ENCODE results near the gene ADAMTSL1.

- TF ChIP-seq, protein P1, sequence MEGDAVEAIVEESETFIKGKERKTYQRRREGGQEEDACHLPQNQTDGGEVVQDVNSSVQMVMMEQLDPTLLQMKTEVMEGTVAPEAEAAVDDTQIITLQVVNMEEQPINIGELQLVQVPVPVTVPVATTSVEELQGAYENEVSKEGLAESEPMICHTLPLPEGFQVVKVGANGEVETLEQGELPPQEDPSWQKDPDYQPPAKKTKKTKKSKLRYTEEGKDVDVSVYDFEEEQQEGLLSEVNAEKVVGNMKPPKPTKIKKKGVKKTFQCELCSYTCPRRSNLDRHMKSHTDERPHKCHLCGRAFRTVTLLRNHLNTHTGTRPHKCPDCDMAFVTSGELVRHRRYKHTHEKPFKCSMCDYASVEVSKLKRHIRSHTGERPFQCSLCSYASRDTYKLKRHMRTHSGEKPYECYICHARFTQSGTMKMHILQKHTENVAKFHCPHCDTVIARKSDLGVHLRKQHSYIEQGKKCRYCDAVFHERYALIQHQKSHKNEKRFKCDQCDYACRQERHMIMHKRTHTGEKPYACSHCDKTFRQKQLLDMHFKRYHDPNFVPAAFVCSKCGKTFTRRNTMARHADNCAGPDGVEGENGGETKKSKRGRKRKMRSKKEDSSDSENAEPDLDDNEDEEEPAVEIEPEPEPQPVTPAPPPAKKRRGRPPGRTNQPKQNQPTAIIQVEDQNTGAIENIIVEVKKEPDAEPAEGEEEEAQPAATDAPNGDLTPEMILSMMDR (conservative IDR thresholded peaks at IDR 0.05 in 1 of 2, IDR thresholded peaks at IDR 0.05 in 1 of 2; ENCODE audit: extremely low read depth in 1 of 2, insufficient read depth in 1 of 2, low read depth in 1 of 2, low read length in 2 of 2), result no peak
- TF ChIP-seq EZH2 (IDR thresholded peaks at IDR 0.05; ENCODE audit: borderline replicate concordance, low read length), result no peak
Measured at GRCh38 chr9:18941060-18941740, 467.2 kb downstream of the ADAMTSL1 start.

Measured in mammary epithelial cell (primary cell).